ENCODE data around the gene ASPN.

- no peak for TF ChIP-seq SP1 (IDR thresholded peaks at IDR 0.05)
- TF ChIP-seq NFRKB (IDR thresholded peaks at IDR 0.05) = no peak
- no peak for TF ChIP-seq HDGF (IDR thresholded peaks at IDR 0.05; ENCODE audit: borderline replicate concordance)
- TF ChIP-seq FOXM1 (IDR thresholded peaks at IDR 0.05; ENCODE audit: borderline replicate concordance) = no peak
- no peak for TF ChIP-seq CTBP1 (IDR thresholded peaks at IDR 0.05; ENCODE audit: borderline replicate concordance)
- no peak for TF ChIP-seq TARDBP (IDR thresholded peaks at IDR 0.05)
- no peak for TF ChIP-seq PKNOX1 (IDR thresholded peaks at IDR 0.05)
Measured at GRCh38 chr9:92463387-92463786, 18.9 kb downstream of the ASPN start.
